Measurements from ENCODE around the gene ATP13A3. TPM values are rescaled to one million over a fixed set of nuclear protein-coding genes. Genes with fewer than 3 reads are reported as not detected.
A peak's percentile ranks its signal among the peaks of the same experiment; 100 is the strongest.

The ATP13A3 gene
- total RNA-seq, 1 experiment from 2014 or later: 184 TPM

DNA sequence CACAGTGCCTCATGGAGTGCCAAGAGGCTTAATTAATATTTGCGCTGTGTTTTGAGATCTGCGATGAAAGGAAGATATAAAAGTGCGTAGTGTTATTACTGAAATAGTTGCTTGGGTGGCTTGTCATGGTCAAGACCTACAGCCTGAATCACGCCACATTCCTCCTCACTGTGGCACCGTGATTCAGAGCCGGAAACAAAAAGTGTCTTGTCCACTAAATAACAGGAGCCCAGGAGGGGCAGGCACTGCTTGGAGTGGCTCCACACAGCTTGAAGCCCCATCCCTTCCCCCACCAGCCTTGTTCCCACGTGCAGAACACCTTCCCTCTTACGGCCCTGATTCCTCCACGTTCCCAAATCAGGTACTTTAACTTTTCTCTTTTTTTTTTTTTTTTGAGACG lies 116.0 kb downstream of the ATP13A3 start:
- DNase-seq (ENCODE audit: low read depth): no peak

DNA sequence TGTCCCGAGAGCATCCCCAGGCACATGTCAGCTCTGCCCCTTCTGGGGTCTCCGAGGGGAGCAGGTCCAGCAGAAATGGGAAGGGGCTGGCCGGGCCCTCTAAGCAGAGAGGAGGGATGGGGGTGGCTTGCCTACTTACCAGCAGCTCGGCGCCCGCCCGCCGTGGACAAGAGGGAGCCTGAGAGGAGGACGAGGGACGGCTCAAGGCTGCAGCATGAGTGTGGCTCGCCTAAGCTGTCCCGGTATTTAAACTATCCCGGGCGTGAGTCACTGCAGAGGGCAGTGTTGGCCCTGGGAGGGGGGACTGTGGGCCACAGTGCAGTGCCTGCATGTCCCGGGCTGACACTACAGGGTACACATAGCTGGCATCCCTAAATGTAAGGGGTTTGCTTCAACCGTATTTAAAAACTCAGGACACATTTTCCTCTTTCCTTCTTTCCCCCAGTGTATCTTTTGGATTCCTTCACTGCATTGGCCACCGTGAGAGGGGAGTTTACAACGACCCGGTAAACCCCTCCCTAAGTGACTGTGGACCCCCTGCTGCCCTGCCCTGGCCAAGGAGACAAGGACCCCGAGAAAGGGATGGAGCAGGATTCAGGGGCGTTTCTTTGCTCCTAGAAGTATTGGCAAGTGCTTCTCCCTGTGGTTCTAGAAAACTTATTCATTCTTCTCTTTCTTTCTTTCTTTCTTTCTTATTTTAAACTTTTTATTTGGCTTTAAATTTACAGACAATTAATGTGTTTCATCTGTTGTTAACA lies 117.1 kb downstream of the ATP13A3 start, which contains the start of gene LRRC15:
Gene LRRC15, minus strand, starts transcription at position 222 of the 758 bp plus-strand sequence. CDS start 8,700 bp downstream, outside the sequence.
- peak; percentile 77 for DNase-seq (ENCODE audit: low read depth)

DNA sequence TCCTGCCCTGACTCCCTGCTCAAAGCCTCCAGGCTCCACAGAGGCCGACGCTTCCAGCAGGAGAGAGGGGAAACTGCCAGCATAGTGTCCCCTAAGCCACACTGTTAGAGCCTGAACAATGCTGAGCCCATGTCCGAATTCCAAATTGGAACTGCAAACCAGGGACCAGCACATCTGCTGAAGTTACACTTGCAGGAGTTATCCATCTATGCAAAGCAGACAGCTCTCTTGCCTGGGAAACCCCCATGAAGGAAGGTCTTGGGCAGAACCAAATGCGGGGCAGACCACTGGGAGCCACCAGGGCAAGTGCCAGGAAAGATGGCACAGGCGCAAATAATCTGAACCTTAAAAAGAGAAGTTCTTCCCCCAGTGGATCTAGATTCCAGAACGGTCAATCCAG lies 117.9 kb downstream of the ATP13A3 start:
- DNase-seq (ENCODE audit: low read depth): no peak

DNA sequence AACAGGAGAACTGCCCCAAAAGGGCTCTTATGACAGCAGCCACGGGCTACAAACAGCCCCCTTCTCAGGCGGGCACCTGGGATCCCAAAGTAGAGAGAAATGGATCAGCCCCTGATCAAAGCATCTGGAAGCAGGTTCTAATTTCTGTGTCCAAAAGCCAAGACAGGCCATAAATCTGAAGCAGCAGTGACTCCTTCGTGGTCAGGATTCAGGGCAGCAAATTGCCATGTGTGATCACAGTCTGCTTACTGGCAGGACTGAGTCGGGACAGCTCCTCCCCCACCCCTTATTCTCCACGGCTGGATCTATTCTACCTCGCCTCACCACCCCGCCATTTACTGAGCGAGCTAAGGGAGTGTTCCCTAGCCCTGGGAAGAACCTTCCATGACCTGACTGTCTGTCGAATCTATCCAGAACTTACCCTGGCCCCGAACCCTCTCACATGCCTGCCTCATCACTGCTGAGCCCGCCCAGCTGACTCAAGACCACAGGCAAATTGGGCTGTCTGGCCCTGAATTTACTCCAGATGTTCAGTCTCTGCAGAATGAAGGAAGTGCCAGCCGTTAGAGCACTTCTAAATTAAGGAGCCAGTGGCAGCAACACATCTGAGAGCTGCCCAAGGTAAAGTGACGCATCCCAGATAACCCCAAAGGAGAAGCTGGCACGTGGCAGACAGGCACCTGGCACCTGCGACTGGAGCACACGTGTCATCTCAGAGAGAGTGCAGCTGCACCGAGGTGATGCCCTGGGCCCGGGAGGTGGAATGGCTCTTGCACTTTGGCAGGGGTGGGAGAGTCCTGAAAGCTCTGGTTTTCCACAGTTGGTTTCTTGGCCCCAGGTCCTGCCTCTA lies 118.6 kb downstream of the ATP13A3 start:
- DNase-seq (ENCODE audit: low read depth): peak; percentile 74

DNA sequence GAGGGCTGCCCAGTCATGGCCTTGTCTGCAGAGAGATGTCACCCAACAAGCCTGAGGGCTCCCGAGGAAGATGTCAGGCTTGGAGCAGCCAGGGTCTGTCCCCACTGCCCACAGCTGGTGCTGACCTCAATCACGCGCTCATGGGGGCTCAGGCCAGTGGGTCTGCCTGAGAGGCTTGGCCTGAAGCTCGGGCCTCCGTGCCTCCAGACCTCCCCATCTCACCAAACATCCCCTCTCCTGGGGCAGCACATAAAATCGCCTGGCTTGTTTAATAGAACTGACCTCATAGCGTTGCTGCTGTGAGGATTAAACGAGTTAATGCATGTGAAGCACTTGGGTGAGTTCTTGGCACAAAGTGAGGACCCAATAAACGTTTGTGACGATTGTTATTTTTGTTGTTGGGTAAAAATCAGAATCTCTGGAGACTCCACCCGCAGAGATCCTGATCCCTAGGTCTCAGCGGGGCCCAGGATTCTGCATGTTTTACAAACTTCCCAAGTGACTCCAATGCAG lies 120.8 kb downstream of the ATP13A3 start:
- no peak for DNase-seq (ENCODE audit: low read depth)

DNA sequence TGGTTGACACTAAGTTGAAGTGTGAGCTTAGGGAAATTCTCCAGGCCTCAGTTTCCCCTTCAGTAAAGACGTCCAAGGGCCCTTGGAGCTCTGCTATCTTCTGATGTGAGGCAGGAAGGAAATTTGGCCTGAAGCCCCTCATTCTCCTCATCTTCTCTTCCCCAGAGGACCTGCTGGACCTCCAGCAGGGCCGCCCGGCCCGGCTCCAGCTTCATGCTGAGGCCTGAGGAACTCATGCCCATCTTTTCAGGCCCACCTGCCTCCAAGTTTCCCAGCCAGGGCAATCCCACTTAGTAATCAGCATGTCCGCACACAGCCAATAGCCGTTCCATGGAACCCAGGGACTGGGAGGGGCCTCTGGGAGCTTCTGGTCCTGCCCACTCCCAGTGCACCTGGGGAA lies 121.3 kb downstream of the ATP13A3 start:
- no peak for DNase-seq (ENCODE audit: low read depth)

DNA sequence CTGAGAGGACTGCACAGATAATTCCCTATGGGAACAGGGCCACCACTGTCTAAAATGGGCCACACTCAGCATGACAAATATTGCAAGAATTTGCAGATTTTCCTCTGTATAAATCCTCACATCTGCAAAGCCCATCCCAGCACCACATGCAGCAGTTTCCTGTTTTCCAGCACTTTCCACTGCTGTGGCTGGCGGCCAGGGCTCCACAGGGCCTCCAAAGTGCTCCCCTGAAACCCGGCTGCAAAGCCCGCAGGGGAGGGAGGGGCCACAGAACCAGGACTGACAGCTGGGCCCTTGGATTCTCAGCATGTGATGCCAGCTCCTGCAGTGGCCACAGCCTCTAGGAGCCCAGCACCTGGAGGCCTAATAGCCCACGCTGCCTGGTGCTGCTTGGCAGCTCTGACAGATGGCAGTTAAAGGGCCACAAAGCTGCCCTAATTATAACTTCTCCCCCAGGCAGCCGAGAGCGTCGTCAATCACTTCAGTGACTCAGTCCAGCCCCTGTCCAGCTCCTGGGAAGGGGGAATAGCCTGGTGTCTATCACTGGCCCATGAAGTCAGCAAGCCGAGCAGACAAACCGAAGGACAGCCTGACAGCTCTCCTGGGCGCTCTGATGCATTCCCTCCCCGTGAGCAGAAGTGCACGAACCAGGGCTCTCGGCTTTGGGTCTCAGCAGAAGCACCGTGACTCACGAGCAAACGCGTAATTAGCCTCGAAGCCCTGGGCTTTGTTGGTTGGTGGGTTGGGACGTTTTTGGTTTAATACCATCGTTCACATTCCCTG lies 122.0 kb downstream of the ATP13A3 start:
- DNase-seq (ENCODE audit: low read depth): peak; percentile 80

DNA sequence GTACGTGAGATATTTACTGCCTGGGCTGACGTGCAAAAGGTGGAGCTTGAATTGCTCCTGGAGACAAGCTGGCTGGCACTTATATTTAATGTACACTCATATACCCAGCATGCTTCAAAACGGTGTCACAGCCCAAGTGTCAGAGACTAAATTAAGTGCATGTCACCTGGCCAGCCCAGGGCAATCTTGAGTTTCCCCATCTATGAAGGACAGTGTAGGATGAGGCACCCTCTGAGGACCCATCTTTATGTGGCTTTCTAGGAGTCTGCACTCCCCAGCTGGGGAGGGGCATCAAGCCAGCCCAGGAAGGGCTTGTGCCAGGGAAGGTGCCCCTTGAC lies 122.5 kb downstream of the ATP13A3 start:
- no peak for DNase-seq (ENCODE audit: low read depth)

DNA sequence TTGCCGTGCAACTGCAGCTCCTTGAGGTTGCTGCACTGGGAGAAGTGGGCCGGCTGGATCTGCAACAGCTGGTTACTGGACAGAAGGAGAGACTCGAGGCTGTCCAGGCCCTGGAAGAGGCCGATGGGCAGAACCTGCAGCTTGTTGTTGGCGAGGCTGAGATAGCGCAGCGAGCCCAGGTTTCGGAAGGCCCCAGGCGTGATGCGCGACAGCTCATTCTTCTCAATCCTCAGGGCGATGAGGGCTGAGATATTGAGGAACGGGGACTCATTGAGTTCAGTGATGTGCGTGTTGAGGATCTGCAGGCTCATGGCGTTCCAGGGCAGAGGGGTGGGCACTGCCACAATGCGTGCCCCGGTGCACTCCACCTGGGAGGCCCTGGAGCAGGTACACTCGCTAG lies 126.2 kb downstream of the ATP13A3 start:
- DNase-seq (ENCODE audit: low read depth): no peak

DNA sequence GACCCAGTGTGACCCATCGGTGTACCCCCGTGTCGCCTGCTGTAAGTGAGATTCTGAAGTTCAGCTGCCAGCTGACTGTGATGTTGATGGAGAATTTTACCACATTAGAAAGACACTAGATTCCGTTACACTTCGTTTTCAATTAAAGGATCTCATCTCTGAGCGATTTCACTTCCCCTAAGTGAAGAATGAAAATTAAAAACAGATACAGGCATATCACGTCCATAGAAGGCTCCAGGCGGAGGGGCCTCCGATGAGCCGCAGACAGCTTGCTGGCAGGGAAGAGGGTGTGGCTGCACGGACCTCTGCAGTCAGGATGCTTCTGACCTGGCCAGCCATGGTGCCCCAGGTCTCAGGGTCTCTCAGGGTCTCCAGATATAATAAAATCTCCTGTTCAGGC lies 129.1 kb downstream of the ATP13A3 start:
- no peak for DNase-seq (ENCODE audit: low read depth)

DNA sequence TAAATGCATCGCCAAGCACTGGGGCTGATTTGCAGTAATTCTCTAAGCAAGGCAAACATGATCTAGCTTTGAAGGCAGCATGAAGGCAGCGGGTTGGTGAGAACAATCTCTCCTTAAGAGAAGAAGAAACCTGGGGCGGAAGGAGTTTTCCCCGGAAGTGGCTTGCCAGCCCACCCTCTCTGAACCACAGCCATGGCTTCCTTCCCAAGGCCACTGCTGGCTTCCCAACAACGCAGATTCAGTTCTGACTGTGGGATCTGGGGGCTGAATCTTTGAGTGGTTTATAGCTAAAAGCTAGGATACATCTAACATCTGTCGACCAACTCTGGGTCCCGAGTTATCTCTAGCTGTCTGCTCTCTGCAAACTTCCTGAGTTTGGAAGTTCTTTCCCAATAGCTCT lies 131.4 kb downstream of the ATP13A3 start:
- no peak for DNase-seq (ENCODE audit: low read depth)

DNA sequence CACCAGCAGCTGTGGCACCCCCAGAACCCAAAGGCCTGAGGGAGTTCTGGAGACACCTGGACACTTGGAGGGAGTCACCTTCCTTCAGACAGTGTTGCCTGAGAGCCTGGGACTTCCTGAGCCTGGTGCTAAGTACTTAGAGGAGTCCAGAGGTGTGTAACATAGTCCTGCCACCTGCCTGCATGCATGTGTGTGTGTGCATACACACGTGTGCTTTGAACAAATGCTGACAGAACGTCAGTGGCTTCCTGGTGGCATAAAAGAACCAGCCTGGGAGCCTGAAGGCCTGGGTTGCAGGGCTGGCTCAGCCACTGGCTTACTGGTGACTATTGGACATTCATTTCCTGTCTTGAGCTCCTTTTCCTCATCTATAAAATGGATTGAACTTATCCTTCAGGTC lies 132.5 kb downstream of the ATP13A3 start:
- no peak for DNase-seq (ENCODE audit: low read depth)

Other genes with a start within 250 kb of the ATP13A3 start
- gene CPN2, start 135.7 kb downstream of the ATP13A3 start, total RNA-seq (2014; rRNA removed; shearing (Covaris generic)): not detected in 2 replicates
- gene LRRC15, start 117.3 kb downstream of the ATP13A3 start, total RNA-seq (2014; rRNA removed; shearing (Covaris generic)): 2.0 and 2.9 TPM in 2 replicates
- gene GP5, start 87.7 kb downstream of the ATP13A3 start, total RNA-seq (2014; rRNA removed; shearing (Covaris generic)): not detected in 2 replicates
- gene TMEM44, start 146.4 kb upstream of the ATP13A3 start, total RNA-seq (2014; rRNA removed; shearing (Covaris generic)): 8.8 and 12.9 TPM in 2 replicates
- 78.6 and 99.5 TPM in 2 replicates for gene LSG1, start 185.2 kb upstream of the ATP13A3 start, total RNA-seq (2014; rRNA removed; shearing (Covaris generic))
- gene FAM43A, start 198.9 kb upstream of the ATP13A3 start, total RNA-seq (2014; rRNA removed; shearing (Covaris generic)): 69.2 and 82.0 TPM in 2 replicates

Measured in Daoy (cell line).